Measurements from ENCODE around the gene CNTRL.

- TF ChIP-seq MYC (IDR thresholded peaks at IDR 0.05; ENCODE audit: low read depth, low read length) (no peak), CTCF (IDR thresholded peaks at IDR 0.05; ENCODE audit: low read depth, low read length) (no peak), POLR2A (IDR thresholded peaks at IDR 0.05; ENCODE audit: extremely low read depth, insufficient read length) (no peak)
Measured at GRCh38 chr9:121034529-121034928, 40.2 kb upstream of the CNTRL start.

Data from NB4 (cell line).